HepG2 (cell line): ENCODE data around the gene CAPN15. TPM values are rescaled to one million over a fixed set of nuclear protein-coding genes. Genes with fewer than 3 reads are reported as not detected.

Source experiments
- AGO1 ChIP-seq: fragments of 200-400 bp; formaldehyde crosslinking; IDR thresholded peaks from 2 replicates; pipeline ENCODE4 v1.6.1; 2017; ENCODE audit warnings: mild to moderate bottlenecking, low read depth, low read length, moderate library complexity; ENCODE audit not compliant: poor library complexity, severe bottlenecking
- CAMTA2 ChIP-seq: sonication (generic); formaldehyde crosslinking; IDR thresholded peaks from 2 replicates; pipeline ENCODE4 v1.4.0; 2020; ENCODE audit warnings: mild to moderate bottlenecking, missing genetic modification reagents, borderline replicate concordance
- ELK4 ChIP-seq: sonication (generic); formaldehyde crosslinking; IDR thresholded peaks from 2 replicates; pipeline ENCODE4 v1.9.0; 2021; ENCODE audit warnings: missing genetic modification reagents, borderline replicate concordance
- HNF4G ChIP-seq, 2 experiments: sonication (generic) in 1 of 2; formaldehyde crosslinking in 1 of 2; IDR thresholded peaks; 2 replicates each; pipeline versions ENCODE4 v1.4.0 to v1.6.1; 2011 to 2020; ENCODE audit warnings: borderline replicate concordance in 2 of 2, low read depth in 2 of 2, mild to moderate bottlenecking in 2 of 2, low read length in 1 of 2, missing genetic modification reagents in 1 of 2, moderate library complexity in 1 of 2
- HNRNPL ChIP-seq: fragments of 200-400 bp; formaldehyde crosslinking; IDR thresholded peaks from 2 replicates; pipeline ENCODE4 v1.6.1; 2017; ENCODE audit warnings: mild to moderate bottlenecking, low read depth, low read length
- KMT2A ChIP-seq: sonication (generic); formaldehyde crosslinking; IDR thresholded peaks from 2 replicates; pipeline ENCODE4 v1.4.0; 2020; ENCODE audit warnings: missing genetic modification reagents
- MIXL1 ChIP-seq: IDR thresholded peaks from 2 replicates; pipeline ENCODE4 v1.6.1; 2016
- NR2F6 ChIP-seq, 2 experiments: IDR thresholded peaks; 2 replicates each; pipeline ENCODE4 v1.6.1; 2016; ENCODE audit warnings: antibody characterized with exemption in 1 of 2, mild to moderate bottlenecking in 1 of 2
- RAD21 ChIP-seq: fragments of 450-650 bp; formaldehyde crosslinking; IDR thresholded peaks from 2 replicates; pipeline ENCODE4 v1.5.0; 2020; ENCODE audit warnings: mild to moderate bottlenecking
- TBL1XR1 ChIP-seq: fragments of 150-350 bp; IDR thresholded peaks from 2 replicates; pipeline ENCODE4 v1.6.1; 2014; ENCODE audit warnings: borderline replicate concordance, low read length; ENCODE audit not compliant: partially characterized antibody
- TP53 ChIP-seq: sonication (generic); formaldehyde crosslinking; conservative IDR thresholded peaks from 2 replicates; pipeline ENCODE4 v1.4.0; 2020; ENCODE audit warnings: missing genetic modification reagents
- XBP1 ChIP-seq: sonication (generic); formaldehyde crosslinking; IDR thresholded peaks from 2 replicates; pipeline ENCODE4 v1.5.0; 2020; ENCODE audit warnings: missing genetic modification reagents
- ZGPAT ChIP-seq: IDR thresholded peaks from 2 replicates; pipeline ENCODE4 v1.6.1; 2016; ENCODE audit warnings: mild to moderate bottlenecking
- ZNF543 ChIP-seq: sonication (generic); formaldehyde crosslinking; IDR thresholded peaks from 2 replicates; pipeline ENCODE4 v1.4.0; 2020; ENCODE audit warnings: mild to moderate bottlenecking, missing genetic modification reagents
- ZNF609 ChIP-seq: sonication (generic); formaldehyde crosslinking; IDR thresholded peaks from 2 replicates; pipeline ENCODE4 v1.4.0; 2020; ENCODE audit warnings: mild to moderate bottlenecking, missing genetic modification reagents, borderline replicate concordance
- ZNF784 ChIP-seq: sonication (generic); formaldehyde crosslinking; IDR thresholded peaks from 2 replicates; pipeline ENCODE4 v1.5.1; 2020; ENCODE audit warnings: missing genetic modification reagents, mild to moderate bottlenecking, borderline replicate concordance
- polyA plus RNA-seq, 8 experiments: library from polyadenylated mRNA; depleted of rRNA in 3 of 8; stranded (reverse) in 7 of 8; unstranded in 1 of 8; fragments of >200 nt; fragmentation: Illumina TruSeq in 4 of 8; extraction: Trizol in 4 of 8; gene quantifications; 2 replicates each; pipeline versions ENCODE4 v1.2.1 to v1.2.3, GENCODE V29; 2011 to 2016; ENCODE audit warnings: low read depth in 4 of 8, missing spikeins in 1 of 8, mixed read lengths in 1 of 8; ENCODE audit not compliant: insufficient read depth in 1 of 8
- total RNA-seq, 5 experiments: library from RNA; depleted of rRNA; stranded (reverse); fragments of >200 nt; fragmentation: Illumina TruSeq; extraction: Trizol; gene quantifications; 2 replicates each; pipeline ENCODE4 v1.2.3, GENCODE V29; 2016; ENCODE audit warnings: low read depth in 1 of 5

CAPN15 gene
- total and polyA plus RNA-seq, 2 of the 13 experiments (the other 11 are each of a cell fraction or from before 2014, with no cell fraction given): 14.9 to 24.5 TPM

- 0 out of 2 replicates have a peak, but pooled peaks have one; percentile 26 for TF ChIP-seq ZNF609 (CRISPR knock-in tag)
- 0 out of 2 replicates have a peak, but pooled peaks have one; percentile 18 for TF ChIP-seq ZNF543 (CRISPR knock-in tag)
- TF ChIP-seq ZGPAT (CRISPR knock-in tag): peak; percentile 65; the same call in 1 of the 2 replicates
- peak; percentile 20; the same call in 1 of the 2 replicates for TF ChIP-seq KMT2A
- no peak for TF ChIP-seq ZNF784 (CRISPR knock-in tag)
- no peak; the same call in 1 of the 2 replicates for TF ChIP-seq TP53
- TF ChIP-seq RAD21 (CRISPR knock-in tag): peak; percentile 53
- peak; percentile 69; the same call in 1 of the 2 replicates for TF ChIP-seq HNRNPL
- peak; percentile 84 for TF ChIP-seq AGO1
- TF ChIP-seq MIXL1: no peak
- TF ChIP-seq TBL1XR1: peak; percentile 64
- TF ChIP-seq CAMTA2 (CRISPR knock-in tag): 0 out of 2 replicates have a peak, but pooled peaks have one; percentile 72
- TF ChIP-seq XBP1 (CRISPR knock-in tag): no peak
- no peak for TF ChIP-seq HNF4G (IDR thresholded peaks at IDR 0.05; ENCODE audit: borderline replicate concordance, low read depth, low read length)
- no peak for TF ChIP-seq HNF4G (CRISPR knock-in tag; IDR thresholded peaks at IDR 0.05; ENCODE audit: borderline replicate concordance, low read depth)
- no peak for TF ChIP-seq NR2F6 (IDR thresholded peaks at IDR 0.05)
- peak; percentile 2; the same call in 1 of the 2 replicates for TF ChIP-seq NR2F6 (CRISPR knock-in tag; IDR thresholded peaks at IDR 0.05)
- TF ChIP-seq ELK4 (CRISPR knock-in tag): peak; percentile 98
Observed at GRCh38 chr16:527015-527903, at the start of gene CAPN15 (continued).
